B cell (primary cell): ENCODE data around the gene PRRG2. TPM values are rescaled to one million over a fixed set of nuclear protein-coding genes. Genes with fewer than 3 reads are reported as not detected.

Experiments
- ATAC-seq: fragments of 200-7000 bp; cut with Tn5 transposase; one replicate; pipeline ENCODE4 v1.10.0; 2021; ENCODE audit warnings: low read depth, mild to moderate bottlenecking, moderate number of reproducible peaks, moderate library complexity
- CTCF ChIA-PET: fragments of 350-600 bp; sonication (Branson Sonifier 250); formaldehyde crosslinking; loops from one replicate; lab custom pipeline; 2021; ENCODE audit warnings: antibody characterized with exemption, inconsistent platforms; lab: Charles Lee
- POLR2A ChIA-PET: fragments of 350-600 bp; sonication (Branson Sonifier 250); formaldehyde crosslinking; loops from one replicate; lab custom pipeline; 2021; ENCODE audit warnings: antibody characterized with exemption; lab: Charles Lee
- DNase-seq: peaks from one replicate; pipeline ENCODE4 v3.0.0; 2013
- H2AFZ ChIP-seq: 2 replicates; pipeline ENCODE4 v1.6.1; 2012; ENCODE audit warnings: mild to moderate bottlenecking, low read depth, low read length; ENCODE audit not compliant: insufficient read depth, poor library complexity, severe bottlenecking
- H3K27ac ChIP-seq, 2 donors: 1 replicate in 1 of 2; 2 replicates in 1 of 2; pipeline ENCODE4 v1.5.1; 2012 to 2013; ENCODE audit warnings: low read length in 2 of 2, mild to moderate bottlenecking in 2 of 2, moderate library complexity in 1 of 2
- H3K27me3 ChIP-seq, 4 experiments: fragments of 200-600 bp in 1 of 4; sonication (generic) in 1 of 4; replicated peaks in 1 of 4; 1 replicate in 2 of 4; 2 replicates in 2 of 4; pipeline versions ENCODE4 v1.6.1 to v1.7.0; 2013 to 2016; ENCODE audit warnings: low read length in 3 of 4, mild to moderate bottlenecking in 2 of 4, mixed read lengths in 1 of 4, moderate library complexity in 1 of 4; ENCODE audit not compliant: insufficient read depth in 4 of 4, control insufficient read depth in 3 of 4; ENCODE audit errors: control extremely low read depth in 1 of 4
- H3K36me3 ChIP-seq, 2 experiments: replicated peaks in 1 of 2; 1 replicate in 1 of 2; 2 replicates in 1 of 2; pipeline versions ENCODE4 v1.6.1 to v1.7.1; 2013; ENCODE audit warnings: low read length in 1 of 2; ENCODE audit not compliant: insufficient read depth in 2 of 2, control insufficient read depth in 1 of 2; ENCODE audit errors: control extremely low read depth in 1 of 2, extremely low read depth in 1 of 2
- H3K4me1 ChIP-seq, 2 donors: fragments of 200-600 bp in 1 of 2; sonication (generic) in 1 of 2; 1 replicate in 1 of 2; 2 replicates in 1 of 2; pipeline versions ENCODE4 v1.5.1 to v1.6.1; 2013 to 2017; ENCODE audit warnings: low read length in 2 of 2; ENCODE audit not compliant: control insufficient read depth in 2 of 2, insufficient read depth in 2 of 2
- H3K4me2 ChIP-seq: replicated peaks from 2 replicates; pipeline ENCODE3; 2012; ENCODE audit warnings: mild to moderate bottlenecking, low read depth, low read length; ENCODE audit not compliant: poor library complexity, severe bottlenecking
- H3K4me3 ChIP-seq, 5 experiments: fragments of 200-600 bp in 1 of 5; sonication (generic) in 1 of 5; 1 replicate in 3 of 5; 2 replicates in 2 of 5; pipeline versions ENCODE4 v1.5.1 to v1.7.0; 2011 to 2016; ENCODE audit warnings: low read length in 4 of 5, mild to moderate bottlenecking in 4 of 5, low read depth in 2 of 5, control low read depth in 1 of 5, moderate library complexity in 1 of 5; ENCODE audit not compliant: insufficient read depth in 1 of 5; ENCODE audit errors: control extremely low read depth in 1 of 5, extremely low read depth in 1 of 5
- H3K79me2 ChIP-seq: fragments of 200-600 bp; sonication (generic); one replicate; pipeline ENCODE4 v1.6.0; 2016; ENCODE audit warnings: low read length; ENCODE audit not compliant: control insufficient read depth, insufficient read depth
- H3K9ac ChIP-seq: fragments of 200-600 bp; sonication (generic); 2 replicates; pipeline ENCODE4 v1.6.1; 2017; ENCODE audit warnings: mild to moderate bottlenecking, low read length, moderate library complexity
- H3K9me3 ChIP-seq, 3 donors: one replicate each; pipeline versions ENCODE4 v1.6.1 to v1.7.1; 2013; ENCODE audit warnings: low read length in 2 of 3; ENCODE audit not compliant: control insufficient read depth in 2 of 3, insufficient read depth in 1 of 3; ENCODE audit errors: control extremely low read depth in 1 of 3
- H4K20me1 ChIP-seq: 2 replicates; pipeline ENCODE4 v1.6.0; 2012; ENCODE audit warnings: mild to moderate bottlenecking, low read length; ENCODE audit not compliant: insufficient read depth, control insufficient read depth, poor library complexity, severe bottlenecking
- H3K27ac Mint-ChIP-seq: one replicate; pipeline ENCODE4 v1.8.0; 2021; ENCODE audit warnings: mixed read lengths
- H3K27me3 Mint-ChIP-seq: one replicate; pipeline ENCODE4 v1.8.0; 2021; ENCODE audit warnings: mixed read lengths
- H3K4me1 Mint-ChIP-seq: one replicate; pipeline ENCODE4 v1.8.0; 2021; ENCODE audit warnings: mixed read lengths
- H3K4me3 Mint-ChIP-seq: one replicate; pipeline ENCODE4 v1.8.0; 2021; ENCODE audit warnings: mixed read lengths
- H3K9me3 Mint-ChIP-seq: one replicate; pipeline ENCODE4 v1.8.0; 2022; ENCODE audit warnings: mixed read lengths; ENCODE audit not compliant: insufficient read depth
- EZH2 ChIP-seq: IDR thresholded peaks from 2 replicates; pipeline ENCODE4 v1.6.1; 2012; ENCODE audit warnings: borderline replicate concordance, low read depth, mild to moderate bottlenecking, moderate library complexity, low read length; ENCODE audit not compliant: insufficient read depth, poor library complexity, severe bottlenecking
- WGBS: methylation state at CpG from one replicate; pipeline ENCODE4 v1.1.5; 2013; ENCODE audit warnings: missing lambda C conversion rate; ENCODE audit not compliant: insufficient coverage; 5-methylcytosine and 5-hydroxymethylcytosine counted together
- intact Hi-C: fragments of 100-400 bp; cut with micrococcal nuclease; formaldehyde crosslinking; loops from one replicate; pipeline ENCODE4 v1.10.0; 2022
- polyA plus RNA-seq: library from polyadenylated mRNA; depleted of rRNA; stranded (reverse); fragments of >200 nt; gene quantifications from 2 replicates; pipeline ENCODE4 v1.2.3, GENCODE V29; 2012
- total RNA-seq, 2 donors: library from RNA; stranded (reverse); fragments of 120-200 nt in 1 of 2; gene quantifications; 1 replicate in 1 of 2; 2 replicates in 1 of 2; pipeline versions ENCODE4 v1.2.3 to v1.2.4, GENCODE V29; 2013 to 2022
- TF ChIP-seq, protein P1 (sequence below): fragments of 200-600 bp; IDR thresholded peaks from one replicate; pipeline ENCODE4 v1.8.0; 2022; ENCODE audit warnings: antibody characterized with exemption, mild to moderate bottlenecking

The PRRG2 gene
- total and polyA plus RNA-seq, 2 donors (not counting 1 experiment from before 2014, with no cell fraction given), result 1.1 to 4.4 TPM

DNA sequence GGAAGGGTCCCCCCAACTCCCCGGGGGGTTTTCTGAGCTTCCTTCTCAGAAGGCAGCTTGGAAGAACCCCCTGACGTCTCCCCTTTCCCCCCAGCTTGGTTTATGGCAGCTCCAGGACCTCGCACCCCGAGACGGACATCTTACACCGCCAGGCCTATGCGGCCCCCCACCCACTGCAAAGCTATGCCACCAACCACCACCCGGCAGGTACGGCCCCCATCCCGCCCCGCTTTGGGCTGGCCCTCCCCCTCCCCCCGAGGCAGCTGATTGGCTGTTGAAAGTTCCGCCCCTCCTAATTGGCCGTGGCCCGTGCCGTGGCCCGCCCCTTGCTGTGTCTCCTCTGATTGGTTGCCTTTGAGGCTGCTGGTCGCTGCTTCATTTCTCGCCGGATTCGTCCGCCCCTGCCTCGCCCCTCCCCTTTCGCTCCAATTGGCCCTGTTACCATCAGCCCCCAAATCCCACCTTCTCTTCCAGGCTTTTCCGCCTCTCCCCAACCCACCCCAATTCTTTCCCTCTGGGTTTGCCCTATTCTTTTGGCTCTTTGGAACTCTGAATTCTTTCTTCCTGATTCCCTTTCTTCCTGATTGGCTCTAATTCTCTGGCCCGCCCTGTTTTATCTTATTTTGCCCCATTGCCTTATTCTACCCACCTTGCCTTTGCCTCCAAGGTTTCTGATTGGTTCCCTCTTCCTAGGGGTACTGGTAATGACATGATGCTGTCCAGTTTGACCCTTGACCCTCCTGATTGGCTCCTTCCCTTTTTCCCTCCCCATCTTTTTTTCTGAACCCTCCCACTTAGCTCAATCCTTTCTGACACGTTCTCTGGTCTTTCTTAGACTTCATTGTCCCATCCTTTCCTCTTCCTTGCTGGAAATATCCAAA is 12.4 kb downstream of the PRRG2 start:
- H3K36me3 ChIP-seq, result peaks cover 0 to 23% of the 10 kb centered on the region in 2 experiments
- 10% methylated on average over 25 of the region's 27 CpGs for WGBS
- H3K79me2 ChIP-seq, result peaks cover 67% of the 10 kb centered on the region
- H3K27me3 ChIP-seq, result no peaks in the 10 kb centered on the region
- TF ChIP-seq, protein P1, sequence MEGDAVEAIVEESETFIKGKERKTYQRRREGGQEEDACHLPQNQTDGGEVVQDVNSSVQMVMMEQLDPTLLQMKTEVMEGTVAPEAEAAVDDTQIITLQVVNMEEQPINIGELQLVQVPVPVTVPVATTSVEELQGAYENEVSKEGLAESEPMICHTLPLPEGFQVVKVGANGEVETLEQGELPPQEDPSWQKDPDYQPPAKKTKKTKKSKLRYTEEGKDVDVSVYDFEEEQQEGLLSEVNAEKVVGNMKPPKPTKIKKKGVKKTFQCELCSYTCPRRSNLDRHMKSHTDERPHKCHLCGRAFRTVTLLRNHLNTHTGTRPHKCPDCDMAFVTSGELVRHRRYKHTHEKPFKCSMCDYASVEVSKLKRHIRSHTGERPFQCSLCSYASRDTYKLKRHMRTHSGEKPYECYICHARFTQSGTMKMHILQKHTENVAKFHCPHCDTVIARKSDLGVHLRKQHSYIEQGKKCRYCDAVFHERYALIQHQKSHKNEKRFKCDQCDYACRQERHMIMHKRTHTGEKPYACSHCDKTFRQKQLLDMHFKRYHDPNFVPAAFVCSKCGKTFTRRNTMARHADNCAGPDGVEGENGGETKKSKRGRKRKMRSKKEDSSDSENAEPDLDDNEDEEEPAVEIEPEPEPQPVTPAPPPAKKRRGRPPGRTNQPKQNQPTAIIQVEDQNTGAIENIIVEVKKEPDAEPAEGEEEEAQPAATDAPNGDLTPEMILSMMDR, result no peak
- no peak for TF ChIP-seq EZH2
- H3K27ac ChIP-seq, result peak overlapping the region; percentile 55 to 60
- H3K27me3 Mint-ChIP-seq, result no peaks in the 10 kb centered on the region
- H3K27ac Mint-ChIP-seq, result peak overlapping the region; percentile 86
- DNase-seq (peak; percentile 91), ATAC-seq (peak; percentile 35)
- peaks cover 67% of the 10 kb centered on the region for H4K20me1 ChIP-seq
- H3K9ac ChIP-seq, result peak overlapping the region; percentile 82
- intact Hi-C loops, result loop anchor here (1.0 to 5.0 kb wide), 2 partner anchors 83 to 1336 kb away; partner anchors contain the start of gene CARD8
- no peaks in the 10 kb centered on the region for H3K9me3 Mint-ChIP-seq
- peaks cover 16 to 26% of the 10 kb centered on the region in 2 donors for H3K4me1 ChIP-seq
- no peaks in the 10 kb centered on the region for H3K9me3 ChIP-seq
- H3K4me1 Mint-ChIP-seq, result peaks cover 27% of the 10 kb centered on the region
- H3K4me3 ChIP-seq, result peak overlapping the region in 4 of 5 experiments; percentile 69 to 85 (median 76)
- CTCF ChIA-PET, result interaction anchor here (0.6 to 1.2 kb wide), 4 partner anchors 12 to 472 kb away, joined by 3 to 5 read pairs (median 4); partner anchors contain the start of gene PRRG2
- POLR2A ChIA-PET, result interaction anchor here (0.5 to 1.7 kb wide), 10 partner anchors 13 to 120 kb away, joined by 3 to 13 read pairs (median 4); partner anchors contain the start of genes NOSIP, PRMT1, RPL13A and RRAS
- H2AFZ ChIP-seq, result peak overlapping the region; percentile 57
- H3K4me3 Mint-ChIP-seq, result peak overlapping the region; percentile 84
- peak overlapping the region; percentile 89 for H3K4me2 ChIP-seq
